GM06990 (cell line): ENCODE measurements around the gene CD300LD.

ENCODE experiments used
- DNase-seq: peaks from one replicate; pipeline ENCODE4 v3.0.0-alpha.2; 2011; ENCODE audit not compliant: insufficient read length; ENCODE audit errors: extremely low read depth
- H3K27me3 ChIP-seq: replicated peaks from 2 replicates; pipeline ENCODE4 v1.6.0; 2011; ENCODE audit warnings: low read length; ENCODE audit not compliant: control insufficient read depth, insufficient read depth
- H3K36me3 ChIP-seq: 2 replicates; pipeline ENCODE4 v1.5.1; 2011; ENCODE audit warnings: low read length; ENCODE audit not compliant: control insufficient read depth, insufficient read depth
- H3K4me3 ChIP-seq: replicated peaks from 2 replicates; pipeline ENCODE4 v1.5.1; 2011; ENCODE audit warnings: low read depth, mild to moderate bottlenecking, control low read depth, low read length
- TF ChIP-seq, protein P1 (sequence below): IDR thresholded peaks from 2 replicates; pipeline ENCODE4 v1.5.1; 2011; ENCODE audit warnings: low read length, control low read depth, mild to moderate bottlenecking, inconsistent platforms; ENCODE audit not compliant: insufficient read depth, poor library complexity, severe bottlenecking

The CD300LD gene

DNA sequence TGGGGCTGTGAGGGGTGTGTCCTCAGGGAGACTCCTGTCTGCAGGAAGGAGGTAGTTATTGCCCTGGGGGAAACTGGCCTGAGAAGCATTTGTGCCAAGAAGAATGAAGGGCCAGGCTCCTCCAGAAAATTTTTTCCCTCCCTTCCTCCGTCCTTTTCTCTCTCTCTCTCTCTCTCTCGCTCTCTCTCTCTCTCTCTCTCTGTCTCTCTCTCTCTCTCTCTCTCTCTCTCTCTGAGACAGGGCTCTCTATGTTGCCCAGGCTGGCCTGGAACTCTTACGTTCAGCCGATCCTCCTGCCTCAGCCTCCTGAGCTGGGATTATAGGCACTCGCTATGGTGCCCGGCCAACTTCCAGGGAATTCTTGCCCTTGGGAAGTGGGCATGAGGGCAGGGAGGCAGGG is 20.0 kb upstream of the CD300LD start:
- no peak for DNase-seq
- H3K4me3 ChIP-seq, result no peak overlapping the region
- H3K36me3 ChIP-seq, result no peaks in the 10 kb centered on the region
- no peaks in the 10 kb centered on the region; the same call in 1 of the 2 replicates for H3K27me3 ChIP-seq
- TF ChIP-seq, protein P1, sequence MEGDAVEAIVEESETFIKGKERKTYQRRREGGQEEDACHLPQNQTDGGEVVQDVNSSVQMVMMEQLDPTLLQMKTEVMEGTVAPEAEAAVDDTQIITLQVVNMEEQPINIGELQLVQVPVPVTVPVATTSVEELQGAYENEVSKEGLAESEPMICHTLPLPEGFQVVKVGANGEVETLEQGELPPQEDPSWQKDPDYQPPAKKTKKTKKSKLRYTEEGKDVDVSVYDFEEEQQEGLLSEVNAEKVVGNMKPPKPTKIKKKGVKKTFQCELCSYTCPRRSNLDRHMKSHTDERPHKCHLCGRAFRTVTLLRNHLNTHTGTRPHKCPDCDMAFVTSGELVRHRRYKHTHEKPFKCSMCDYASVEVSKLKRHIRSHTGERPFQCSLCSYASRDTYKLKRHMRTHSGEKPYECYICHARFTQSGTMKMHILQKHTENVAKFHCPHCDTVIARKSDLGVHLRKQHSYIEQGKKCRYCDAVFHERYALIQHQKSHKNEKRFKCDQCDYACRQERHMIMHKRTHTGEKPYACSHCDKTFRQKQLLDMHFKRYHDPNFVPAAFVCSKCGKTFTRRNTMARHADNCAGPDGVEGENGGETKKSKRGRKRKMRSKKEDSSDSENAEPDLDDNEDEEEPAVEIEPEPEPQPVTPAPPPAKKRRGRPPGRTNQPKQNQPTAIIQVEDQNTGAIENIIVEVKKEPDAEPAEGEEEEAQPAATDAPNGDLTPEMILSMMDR, result no peak

DNA sequence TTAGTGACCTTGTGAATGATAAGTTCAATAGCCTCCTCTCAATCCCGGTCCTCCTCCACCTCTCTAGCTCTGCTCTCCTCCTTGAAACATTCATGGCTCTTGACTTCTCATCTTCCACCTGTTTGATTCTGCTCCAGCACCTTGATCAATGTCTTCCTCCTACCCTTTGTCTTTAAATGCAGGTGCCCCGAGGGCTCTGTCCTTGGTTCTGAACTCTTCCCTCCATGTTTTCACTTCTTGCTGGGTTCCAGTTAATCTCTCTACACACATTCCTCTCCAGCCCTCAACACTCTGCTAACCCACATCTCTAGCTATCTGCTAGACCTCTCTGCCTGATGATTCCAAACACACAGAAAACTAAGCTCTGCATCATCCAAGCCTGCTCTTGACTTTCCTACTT is 18.0 kb upstream of the CD300LD start:
- Histone ChIP-seq H3K4me3 (no peak overlapping the region), H3K36me3 (no peaks in the 10 kb centered on the region), H3K27me3 (no peaks in the 10 kb centered on the region; the same call in 1 of the 2 replicates)
- no peak for DNase-seq
- TF ChIP-seq, protein P1, result no peak

- TF ChIP-seq, protein P1, result no peak
- H3K27me3 ChIP-seq, result no peaks in the 10 kb centered on the region; the same call in none of the 2 replicates
- H3K36me3 ChIP-seq, result no peaks in the 10 kb centered on the region
- H3K4me3 ChIP-seq, result no peak overlapping the region
- no peak for DNase-seq
Observed at GRCh38 chr17:74608511-74608910, 16.4 kb upstream of the CD300LD start.

DNA sequence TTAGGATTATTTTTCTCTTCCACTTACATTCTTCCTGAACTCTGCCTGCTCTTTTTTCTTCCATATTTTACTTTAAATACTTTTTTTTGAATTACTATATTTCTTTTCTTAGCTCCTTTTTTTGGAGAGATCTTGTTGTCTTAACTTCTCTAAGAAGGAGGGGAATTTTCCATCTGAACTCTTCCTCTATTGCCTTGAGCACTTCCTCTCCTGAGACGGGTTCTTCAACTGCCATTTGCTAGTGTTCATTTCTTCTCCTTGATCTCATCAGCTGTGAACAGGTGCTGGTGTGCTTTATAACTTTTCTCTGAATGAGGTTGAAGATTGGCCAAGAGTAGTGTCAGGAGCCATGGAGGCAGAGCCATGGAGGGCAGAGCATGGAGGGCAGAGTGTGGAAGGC is 15.1 kb upstream of the CD300LD start:
- H3K36me3 ChIP-seq, result no peaks in the 10 kb centered on the region
- no peak overlapping the region for H3K4me3 ChIP-seq
- H3K27me3 ChIP-seq, result no peaks in the 10 kb centered on the region; the same call in none of the 2 replicates
- no peak for DNase-seq
- TF ChIP-seq, protein P1, result no peak

- H3K36me3 ChIP-seq, result no peaks in the 10 kb centered on the region
- no peak overlapping the region for H3K4me3 ChIP-seq
- no peaks in the 10 kb centered on the region; the same call in none of the 2 replicates for H3K27me3 ChIP-seq
- DNase-seq, result no peak
- TF ChIP-seq, protein P1, result no peak
Observed at GRCh38 chr17:74606050-74606449, 14.0 kb upstream of the CD300LD start.

DNA sequence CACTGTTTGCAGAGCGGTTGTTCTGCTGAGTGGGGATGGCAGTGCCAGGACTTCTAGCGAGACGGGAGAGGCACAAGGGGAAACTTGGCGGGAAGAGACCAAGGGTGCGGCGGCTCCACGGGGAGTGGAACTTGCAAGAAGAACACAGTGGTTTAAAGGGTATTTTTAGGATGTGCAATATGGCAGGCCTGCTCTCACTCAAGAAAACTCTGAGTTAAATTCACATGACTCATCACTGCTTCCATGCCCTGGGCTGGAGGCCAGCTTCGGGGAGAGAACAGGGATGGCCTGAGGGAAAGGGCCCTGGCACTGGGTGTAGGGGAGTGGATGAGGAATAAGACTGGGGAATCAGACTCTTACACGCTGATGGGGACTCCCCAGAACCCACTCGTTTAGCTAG is 13.3 kb upstream of the CD300LD start:
- H3K36me3 ChIP-seq, result no peaks in the 10 kb centered on the region
- DNase-seq, result no peak
- no peaks in the 10 kb centered on the region; the same call in none of the 2 replicates for H3K27me3 ChIP-seq
- H3K4me3 ChIP-seq, result no peak overlapping the region
- TF ChIP-seq, protein P1, result no peak
